Aorta (tissue), 5 donors: ENCODE measurements around the gene KLRF1. TPM values are rescaled to one million over a fixed set of nuclear protein-coding genes. Genes with fewer than 3 reads are reported as not detected.

Source experiments
- ATAC-seq: fragments of 200-7000 bp; cut with Tn5 transposase; one replicate; pipeline ENCODE4 v1.9.1; 2022; ENCODE audit warnings: moderate library complexity; ENCODE audit not compliant: low FRiP score
- DNase-seq, 2 donors: peaks; one replicate each; pipeline ENCODE4 v3.0.0-alpha.2; 2020
- H3K27ac ChIP-seq, 2 donors: one replicate each; pipeline ENCODE4 v1.5.1; 2013; ENCODE audit warnings: low read length in 2 of 2, mild to moderate bottlenecking in 2 of 2, moderate library complexity in 2 of 2, control low read depth in 1 of 2, inconsistent platforms in 1 of 2, low read depth in 1 of 2
- H3K27me3 ChIP-seq, 2 donors: one replicate each; pipeline ENCODE4 v1.6.1; 2013; ENCODE audit warnings: control low read depth in 1 of 2, low read length in 1 of 2, mild to moderate bottlenecking in 1 of 2, moderate library complexity in 1 of 2; ENCODE audit not compliant: insufficient read depth in 2 of 2, control insufficient read depth in 1 of 2
- H3K36me3 ChIP-seq, 2 donors: one replicate each; pipeline ENCODE4 v1.6.1; 2013; ENCODE audit warnings: control low read depth in 1 of 2, low read length in 1 of 2, mild to moderate bottlenecking in 1 of 2; ENCODE audit not compliant: insufficient read depth in 2 of 2, control insufficient read depth in 1 of 2
- H3K4me1 ChIP-seq, 2 donors: one replicate each; pipeline ENCODE4 v1.6.1; 2013; ENCODE audit warnings: low read length in 2 of 2, control low read depth in 1 of 2, mild to moderate bottlenecking in 1 of 2, moderate library complexity in 1 of 2; ENCODE audit not compliant: insufficient read depth in 2 of 2, control insufficient read depth in 1 of 2
- H3K4me3 ChIP-seq, 2 donors: one replicate each; pipeline ENCODE4 v1.5.1; 2013; ENCODE audit warnings: low read length in 2 of 2, control low read depth in 1 of 2, mild to moderate bottlenecking in 1 of 2
- H3K9me3 ChIP-seq: one replicate; pipeline ENCODE4 v1.6.1; 2013; ENCODE audit warnings: mild to moderate bottlenecking, low read length; ENCODE audit not compliant: control insufficient read depth
- WGBS, 2 donors: extraction: QIAGEN DNeasy Blood & Tissue Kit; methylation state at CpG; one replicate each; pipeline ENCODE4 v1.1.7; 2013; 5-methylcytosine and 5-hydroxymethylcytosine counted together
- intact Hi-C, 2 donors: fragments of 100-400 bp; cut with DNase I; formaldehyde crosslinking; loops; one replicate each; pipeline versions ENCODE4 v1.14.2 to v1.15.0; 2022
- polyA plus RNA-seq, 2 donors: library from polyadenylated mRNA; stranded (reverse); fragments of 200-250 nt; gene quantifications; one replicate each; pipeline ENCODE4 v1.2.3, GENCODE V29; 2013
- total RNA-seq, 2 donors: library from RNA; stranded (reverse); fragmentation: NEBNext Ultra II Directional; extraction: Animal tissue kit (Norgen Biotek cat#: 25700); gene quantifications; one replicate each; pipeline ENCODE4 v1.2.1, GENCODE V29; 2021
- donor health status: healthy with polysubstance abuse.
- donor health status: Bipolar disorder and iron deficiency.
- donor health status: DM: no; HTN: no; CAD: no.
- donor health status: DM: no; HTN: no; CAD: no.
- donor health status: DM: yes; HTN: yes; CAD: no.

Gene KLRF1
- total and polyA plus RNA-seq, 4 donors = 0.36 to 1.1 TPM; not detected in 2

DNA sequence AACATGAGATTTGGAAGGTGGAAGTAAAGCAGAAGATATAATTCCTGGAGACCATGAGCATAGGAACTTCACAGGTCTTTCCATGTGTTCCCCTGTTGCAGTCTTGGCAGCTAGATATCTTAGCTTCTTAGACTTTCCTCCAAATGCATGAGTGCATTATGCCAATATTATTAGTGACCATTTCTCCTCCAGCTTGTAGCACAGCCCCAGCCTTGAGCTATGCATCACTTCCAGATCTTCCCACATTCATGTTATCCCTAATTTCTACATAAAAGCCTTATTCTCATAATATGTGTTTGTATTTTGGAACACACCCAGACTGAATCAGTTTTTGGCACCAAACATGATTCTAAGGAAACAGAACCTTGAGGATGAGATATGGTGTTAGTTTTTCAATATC is 30.9 kb downstream of the KLRF1 start:
- no peaks in the 10 kb centered on the region for H3K36me3 ChIP-seq
- ATAC-seq = no peak
- H3K9me3 ChIP-seq = peaks cover 2% of the 10 kb centered on the region
- intact Hi-C loops = no loop called here
- H3K27ac ChIP-seq = no peak overlapping the region
- H3K27me3 ChIP-seq = no peaks in the 10 kb centered on the region
- no peak overlapping the region for H3K4me3 ChIP-seq
- no peak for DNase-seq
- no peaks in the 10 kb centered on the region for H3K4me1 ChIP-seq

DNA sequence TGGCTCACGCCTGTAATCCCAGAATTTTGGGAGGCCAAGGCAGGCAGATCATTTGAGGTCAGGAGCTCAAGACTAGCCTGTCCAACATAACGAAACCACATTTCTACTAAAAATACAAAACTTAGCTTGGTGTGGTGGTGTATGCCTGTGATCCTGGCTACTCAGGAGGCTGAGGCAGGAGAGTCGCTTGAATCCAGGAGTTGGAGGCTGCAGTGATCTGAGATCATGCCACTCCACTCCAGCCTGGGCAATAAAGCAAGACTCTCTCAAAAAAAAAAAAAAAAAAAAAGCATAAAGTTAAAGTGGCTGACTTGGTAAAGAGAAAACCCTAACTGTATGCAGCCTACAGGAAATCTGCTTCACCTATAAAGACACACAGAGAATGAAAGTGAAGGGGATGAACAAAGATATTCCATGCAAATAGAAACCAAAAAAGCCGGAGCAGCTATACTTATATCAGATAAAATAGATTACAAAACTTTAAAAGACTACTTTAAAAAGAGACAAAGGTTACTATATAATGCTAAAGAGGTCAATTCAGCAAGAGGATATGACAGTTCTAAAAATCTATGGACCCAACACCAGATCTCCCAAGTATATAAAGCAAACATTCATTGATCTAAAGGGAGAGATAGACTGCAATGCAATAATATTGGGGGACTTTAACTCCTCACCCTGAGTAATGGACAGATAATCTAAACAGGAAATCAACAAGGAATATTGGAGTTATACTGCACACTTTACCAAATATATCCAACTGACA is 37.8 kb downstream of the KLRF1 start:
- ATAC-seq = no peak
- no peak for DNase-seq
- Histone ChIP-seq H3K4me1 (no peaks in the 10 kb centered on the region), H3K27me3 (no peaks in the 10 kb centered on the region), H3K9me3 (no peaks in the 10 kb centered on the region), H3K36me3 (no peaks in the 10 kb centered on the region), H3K4me3 (no peak overlapping the region), H3K27ac (no peak overlapping the region)
- intact Hi-C loops = no loop called here
- WGBS, 2 donors = 59 to 88% methylated on average over 4 of the region's 4 CpGs

DNA sequence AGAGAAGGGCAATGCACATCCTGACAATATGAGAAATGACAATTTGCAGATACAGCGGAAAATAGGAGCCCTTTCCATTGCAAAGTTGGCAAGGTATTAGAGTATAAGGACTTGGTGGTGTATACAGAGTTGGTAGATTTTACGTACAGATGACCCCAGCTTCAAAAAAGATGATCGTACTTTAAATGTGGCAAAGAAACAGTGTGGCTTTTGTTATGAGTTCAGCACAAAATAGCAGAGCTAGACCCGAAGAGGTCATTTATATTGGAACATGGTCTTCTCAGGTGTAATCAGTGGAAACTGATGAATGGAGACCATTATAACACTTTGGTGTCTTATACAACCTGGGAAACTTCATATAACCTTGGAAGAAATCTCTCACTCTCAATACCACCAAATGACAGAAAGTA is 39.6 kb downstream of the KLRF1 start:
- Histone ChIP-seq H3K27ac (no peak overlapping the region), H3K4me1 (no peaks in the 10 kb centered on the region), H3K4me3 (no peak overlapping the region), H3K36me3 (no peaks in the 10 kb centered on the region), H3K27me3 (no peaks in the 10 kb centered on the region), H3K9me3 (no peaks in the 10 kb centered on the region)
- no peak for DNase-seq
- WGBS, 2 donors = 77 to 85% methylated on average over 4 of the region's 4 CpGs
- intact Hi-C loops = no loop called here
- no peak for ATAC-seq

DNA sequence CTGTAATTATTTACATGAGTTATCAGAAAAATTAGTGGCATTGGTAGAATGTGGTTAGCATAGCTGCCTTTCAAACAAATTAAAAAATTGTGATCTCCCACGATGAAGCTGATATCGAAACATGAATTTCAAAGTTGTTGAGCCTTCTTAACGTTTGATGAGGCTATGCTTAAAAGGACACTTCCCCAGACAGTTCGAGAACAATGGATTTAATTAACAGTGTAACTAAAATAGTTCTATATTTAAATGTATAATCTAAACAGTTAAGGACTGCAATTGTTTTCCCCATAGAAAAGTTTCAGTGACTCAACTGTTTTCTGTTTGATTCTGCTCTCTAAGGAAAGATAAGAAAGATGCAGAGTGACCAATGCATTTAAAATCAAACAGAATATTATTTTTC is 40.2 kb downstream of the KLRF1 start:
- H3K27me3 ChIP-seq = no peaks in the 10 kb centered on the region
- intact Hi-C loops = no loop called here
- DNase-seq (no peak), ATAC-seq (no peak)
- WGBS, 2 donors = 71 to 73% methylated on average over 4 of the region's 4 CpGs
- no peaks in the 10 kb centered on the region for H3K9me3 ChIP-seq
- H3K36me3 ChIP-seq = no peaks in the 10 kb centered on the region
- H3K4me1 ChIP-seq = no peaks in the 10 kb centered on the region
- no peak overlapping the region for H3K27ac ChIP-seq
- no peak overlapping the region for H3K4me3 ChIP-seq

DNA sequence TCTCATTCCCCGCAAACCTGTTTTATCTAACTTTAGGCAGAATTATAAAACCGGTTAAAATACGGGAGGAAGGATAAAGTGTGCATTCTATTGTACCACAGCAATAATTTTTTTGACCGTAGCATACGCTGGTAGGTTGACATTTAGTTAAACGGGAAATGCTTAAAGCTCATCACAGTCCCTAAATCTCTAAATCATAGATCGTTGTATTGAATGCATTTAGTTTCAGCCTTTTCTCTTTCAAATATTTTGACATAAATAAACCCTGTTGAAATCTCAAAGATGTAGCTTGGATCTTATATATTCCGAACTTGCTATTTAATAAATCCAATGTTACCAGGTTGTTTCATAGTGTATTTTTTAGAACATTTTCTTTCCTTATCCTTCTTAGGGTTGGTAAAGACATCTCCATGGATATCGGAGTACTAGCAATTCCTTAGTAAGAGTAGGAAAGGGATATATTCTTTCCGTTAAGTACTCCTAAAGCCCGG is 41.1 kb downstream of the KLRF1 start:
- no peak overlapping the region for H3K27ac ChIP-seq
- H3K36me3 ChIP-seq = no peaks in the 10 kb centered on the region
- intact Hi-C loops = no loop called here
- no peaks in the 10 kb centered on the region for H3K4me1 ChIP-seq
- DNase-seq (no peak), ATAC-seq (no peak)
- no peaks in the 10 kb centered on the region for H3K27me3 ChIP-seq
- WGBS, 2 donors = 88 to 90% methylated on average over 11 of the region's 11 CpGs
- H3K4me3 ChIP-seq = no peak overlapping the region
- no peaks in the 10 kb centered on the region for H3K9me3 ChIP-seq

DNA sequence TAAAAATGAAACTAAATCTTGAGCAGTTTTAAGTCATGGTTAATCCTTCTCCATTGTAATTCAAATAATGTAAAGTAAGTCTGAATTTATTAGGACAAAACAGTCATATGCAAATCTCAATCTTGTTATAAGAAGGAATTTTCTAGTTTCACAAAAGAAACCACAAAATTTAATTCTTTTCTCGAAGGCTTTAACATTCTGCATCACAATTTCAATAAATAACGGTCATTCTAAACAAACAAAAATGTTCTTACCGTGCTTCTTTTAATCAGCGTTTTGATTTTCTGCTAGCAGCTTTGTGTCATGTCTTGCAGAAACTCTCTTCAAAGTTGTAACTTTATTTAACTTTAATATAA is 41.6 kb downstream of the KLRF1 start:
- Histone ChIP-seq H3K27ac (no peak overlapping the region), H3K36me3 (no peaks in the 10 kb centered on the region), H3K4me1 (no peaks in the 10 kb centered on the region), H3K9me3 (no peaks in the 10 kb centered on the region), H3K27me3 (no peaks in the 10 kb centered on the region), H3K4me3 (no peak overlapping the region)
- 68 to 69% methylated on average over 4 of the region's 4 CpGs for WGBS, 2 donors
- no peak for DNase-seq
- ATAC-seq = no peak
- intact Hi-C loops = no loop called here

DNA sequence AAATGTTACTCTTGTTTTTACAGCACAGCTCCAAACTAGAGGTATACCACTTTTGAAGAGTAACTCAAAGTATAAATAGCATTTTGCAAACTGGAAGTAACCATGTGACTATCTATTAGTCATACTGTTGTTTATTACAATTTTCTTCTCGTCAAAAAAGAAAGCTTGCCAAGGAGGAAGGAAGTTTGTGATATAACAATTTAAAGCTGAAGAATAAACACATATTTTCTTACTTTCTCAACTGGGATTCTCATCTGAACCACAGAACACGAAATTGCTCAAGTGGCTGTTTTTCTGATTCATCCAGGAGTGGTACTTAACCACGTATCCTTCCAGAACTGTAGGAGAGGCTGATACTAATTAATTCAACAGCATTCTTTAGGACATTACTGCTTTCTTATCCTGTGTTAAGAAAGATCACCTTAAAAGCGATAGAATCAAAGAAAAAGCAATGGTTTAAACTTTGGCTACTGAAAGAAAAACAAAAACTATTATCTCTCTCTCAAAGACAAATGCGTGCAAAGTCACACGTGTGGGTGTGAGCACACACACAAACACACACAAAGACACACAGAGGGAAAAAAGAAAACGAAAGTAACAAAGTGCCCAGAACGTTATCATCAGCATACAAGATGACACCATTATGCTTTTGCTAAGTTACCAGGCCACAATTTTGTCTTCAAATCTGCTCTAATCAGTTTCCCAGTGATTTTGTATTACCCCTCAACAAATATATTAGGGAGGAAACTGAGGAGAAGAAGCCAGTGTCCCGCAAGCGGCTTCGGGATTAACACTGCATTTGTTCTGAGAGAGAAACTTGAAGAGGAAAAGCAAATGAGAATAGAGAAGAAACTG is 42.3 kb downstream of the KLRF1 start, which contains the start of gene CLEC2B:
TSS of gene CLEC2B (minus strand) at position 48 of the 855 bp plus-strand sequence.
- WGBS, 2 donors = 28 to 41% methylated on average over 11 of the region's 11 CpGs
- H3K4me1 ChIP-seq = no peaks in the 10 kb centered on the region
- ATAC-seq (peak; percentile 80), DNase-seq (no peak)
- intact Hi-C loops = no loop called here
- no peak within 1 kb of the TSS for H3K27ac ChIP-seq
- H3K9me3 ChIP-seq = no peaks in the 10 kb centered on the region
- no peaks in the 10 kb centered on the region for H3K27me3 ChIP-seq
- H3K4me3 ChIP-seq = peak within 1 kb of the TSS; percentile 34 to 40
- H3K36me3 ChIP-seq = no peaks in the 10 kb centered on the region

DNA sequence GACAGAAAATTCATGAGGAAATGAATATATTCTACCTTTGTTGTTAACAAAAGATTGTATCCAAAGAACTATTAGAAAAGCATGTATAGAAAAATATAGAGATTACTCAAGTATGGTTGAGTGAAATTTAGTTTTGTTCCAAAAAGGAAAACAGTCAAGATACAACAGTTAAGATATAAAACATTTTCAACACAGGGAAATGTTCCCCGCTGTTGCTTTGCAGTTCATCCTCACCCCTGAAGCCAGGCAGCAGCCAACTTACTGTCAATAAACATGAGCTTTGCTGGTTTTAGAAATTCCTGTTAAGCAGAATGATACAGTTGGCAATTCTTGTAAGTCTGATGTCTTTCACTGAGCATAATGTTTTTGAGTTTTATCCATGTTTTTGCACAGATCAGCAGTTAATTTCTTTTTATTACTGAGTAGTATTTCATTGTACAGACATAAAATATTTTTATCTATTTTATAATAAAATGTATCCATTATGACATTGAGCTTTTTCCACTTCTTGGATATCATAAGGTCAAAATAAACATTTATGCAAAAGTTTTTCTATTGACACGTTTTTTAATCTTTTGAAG is 43.1 kb downstream of the KLRF1 start:
- Histone ChIP-seq H3K4me1 (no peaks in the 10 kb centered on the region), H3K36me3 (no peaks in the 10 kb centered on the region), H3K27me3 (no peaks in the 10 kb centered on the region), H3K27ac (no peak overlapping the region), H3K9me3 (no peaks in the 10 kb centered on the region), H3K4me3 (no peak overlapping the region)
- DNase-seq (no peak), ATAC-seq (no peak)
- 66 to 67% methylated on average over 2 of the region's 2 CpGs for WGBS, 2 donors
- intact Hi-C loops = no loop called here
